Muscle of back (tissue), 11 donors: ENCODE results near the gene BMPER. TPM values are rescaled to one million over a fixed set of nuclear protein-coding genes. Genes with fewer than 3 reads are reported as not detected.

Source experiments
- DNase-seq, 3 donors: peaks; one replicate each; pipeline versions ENCODE4 v3.0.0 to v3.0.0-alpha.2; 2013
- polyA plus RNA-seq, 10 donors: library from polyadenylated mRNA; unstranded; fragments of 120-200 nt; gene quantifications; one replicate each; pipeline ENCODE4 v1.2.1, GENCODE V29; 2013; ENCODE audit not compliant: insufficient read length in 10 of 10

The BMPER gene
- polyA plus RNA-seq, 10 donors, result 4.5 to 7.1 (median 6.3) TPM

- no peak for DNase-seq
Observed at GRCh38 chr7:34087892-34088891, 182.9 kb downstream of the BMPER start.

GRCh38 chr7:34090816-34091215 lies 185.5 kb downstream of the BMPER start:
- DNase-seq, result peak in 1 of 3 donors; percentile 87

- DNase-seq, result peak in 1 of 3 donors; percentile 74
Observed at GRCh38 chr7:34091321-34091917, 186.1 kb downstream of the BMPER start.

GRCh38 chr7:34093276-34093675 lies 187.9 kb downstream of the BMPER start:
- no peak for DNase-seq

- peak in 1 of 3 donors; percentile 68 for DNase-seq
Observed at GRCh38 chr7:34096198-34096651, 190.9 kb downstream of the BMPER start.

- no peak for DNase-seq
Observed at GRCh38 chr7:34096777-34097176, 191.4 kb downstream of the BMPER start.

- DNase-seq, result no peak
Observed at GRCh38 chr7:34100661-34101060, 195.3 kb downstream of the BMPER start.

- DNase-seq, result peak in 1 of 3 donors; percentile 63
Observed at GRCh38 chr7:34104115-34104514, 198.8 kb downstream of the BMPER start.

GRCh38 chr7:34104992-34105391 lies 199.7 kb downstream of the BMPER start:
- DNase-seq, result no peak

- DNase-seq, result peak; percentile 78 to 90 (median 85)
Observed at GRCh38 chr7:34107276-34107675, 201.9 kb downstream of the BMPER start.

GRCh38 chr7:34108165-34108564 lies 202.8 kb downstream of the BMPER start:
- peak in 1 of 3 donors; percentile 69 for DNase-seq

- DNase-seq, result peak; percentile 67 to 91 (median 85)
Observed at GRCh38 chr7:34109936-34110780, 204.8 kb downstream of the BMPER start.

GRCh38 chr7:34111031-34111430 lies 205.7 kb downstream of the BMPER start:
- DNase-seq, result peak in 1 of 3 donors; percentile 64

GRCh38 chr7:34115503-34115902 lies 210.2 kb downstream of the BMPER start:
- no peak for DNase-seq

- DNase-seq, result peak in 2 of 3 donors; percentile 76 to 89
Observed at GRCh38 chr7:34117573-34117972, 212.2 kb downstream of the BMPER start.

GRCh38 chr7:34121366-34121765 lies 216.0 kb downstream of the BMPER start:
- DNase-seq, result no peak

- DNase-seq, result no peak
Observed at GRCh38 chr7:34123316-34123715, 218.0 kb downstream of the BMPER start.

GRCh38 chr7:34124765-34125164 lies 219.4 kb downstream of the BMPER start:
- DNase-seq, result no peak

- DNase-seq, result peak in 1 of 3 donors; percentile 81
Observed at GRCh38 chr7:34128762-34129161, 223.4 kb downstream of the BMPER start.

- DNase-seq, result no peak
Observed at GRCh38 chr7:34130558-34131295, 225.4 kb downstream of the BMPER start.

GRCh38 chr7:34131371-34131770 lies 226.0 kb downstream of the BMPER start:
- DNase-seq, result peak in 1 of 3 donors; percentile 33
